Astrocyte of the cerebellum (primary cell): Measurements from ENCODE around the gene RALGPS1.

ENCODE experiments used
- DNase-seq: peaks from one replicate; pipeline ENCODE4 v3.0.0-alpha.2; 2011; ENCODE audit warnings: low read depth
- H3K4me3 ChIP-seq: 2 replicates; pipeline ENCODE4 v1.5.1; 2011; ENCODE audit warnings: mild to moderate bottlenecking, low read depth, low read length, moderate library complexity
- CTCF ChIP-seq: IDR thresholded peaks from 2 replicates; pipeline ENCODE4 v1.5.1; 2012; ENCODE audit warnings: low read length, low read depth, moderate library complexity, mild to moderate bottlenecking; ENCODE audit errors: missing control alignments
- in situ Hi-C: cut with HindIII; loops from 2 replicates; pipeline ENCODE4 v1.10.0; 2017; ENCODE audit warnings: low sequenced_read_pairs

RALGPS1 gene

GRCh38 chr9:126933334-126933980 lies 18.9 kb downstream of the RALGPS1 start:
- H3K4me3 ChIP-seq = no peak overlapping the region
- DNase-seq = no peak
- in situ Hi-C loops = loop anchor here (5.0 kb wide), 1 partner anchor 269 kb away; no protein-coding TSS in a partner anchor
- TF ChIP-seq CTCF = no peak

GRCh38 chr9:126934441-126934840 lies 19.9 kb downstream of the RALGPS1 start:
- no peak overlapping the region for H3K4me3 ChIP-seq
- DNase-seq = no peak
- TF ChIP-seq CTCF = no peak
- in situ Hi-C loops = loop anchor here (5.0 kb wide), 1 partner anchor 268 kb away; no protein-coding TSS in a partner anchor

GRCh38 chr9:126935630-126936029 lies 21.0 kb downstream of the RALGPS1 start:
- no peak for DNase-seq
- in situ Hi-C loops = no loop called here
- TF ChIP-seq CTCF = no peak

GRCh38 chr9:126937444-126937843 lies 22.9 kb downstream of the RALGPS1 start:
- DNase-seq = no peak
- H3K4me3 ChIP-seq = no peak overlapping the region
- in situ Hi-C loops = no loop called here
- no peak for TF ChIP-seq CTCF

More at GRCh38 chr9:126935630-126936029, 21.0 kb downstream of the RALGPS1 start:
- H3K4me3 ChIP-seq = no peak overlapping the region

- in situ Hi-C loops = no loop called here
- DNase-seq = no peak
- no peak for TF ChIP-seq CTCF
- H3K4me3 ChIP-seq = no peak overlapping the region
Measured at GRCh38 chr9:126938327-126938726, 23.7 kb downstream of the RALGPS1 start.

- TF ChIP-seq CTCF = no peak
- no peak overlapping the region for H3K4me3 ChIP-seq
- in situ Hi-C loops = no loop called here
- no peak for DNase-seq
Measured at GRCh38 chr9:126939821-126940221, 25.2 kb downstream of the RALGPS1 start.

- no peak overlapping the region for H3K4me3 ChIP-seq
- TF ChIP-seq CTCF = no peak
- no peak for DNase-seq
- in situ Hi-C loops = no loop called here
Measured at GRCh38 chr9:126942399-126942798, 27.8 kb downstream of the RALGPS1 start.
